Suprapubic skin (tissue), 4 donors: ENCODE measurements around the gene UMAD1. TPM values are rescaled to one million over a fixed set of nuclear protein-coding genes. Genes with fewer than 3 reads are reported as not detected.
"Not testable (repeated sequence)": the region's sequence is repeated elsewhere in the genome, so short reads cannot be mapped to it uniquely, and the experiment has no call there.

Experiments used
- DNase-seq, 2 donors: peaks; one replicate each; pipeline ENCODE4 v3.0.0-alpha.2; 2019; ENCODE audit warnings: low spot score in 2 of 2
- H3K27ac ChIP-seq: fragments of 200-600 bp; sonication (generic); one replicate; pipeline ENCODE4 v1.5.1; 2019
- H3K27me3 ChIP-seq: fragments of 200-600 bp; sonication (generic); one replicate; pipeline ENCODE4 v1.5.1; 2019
- H3K36me3 ChIP-seq: fragments of 200-600 bp; sonication (generic); one replicate; pipeline ENCODE4 v1.5.1; 2019
- H3K4me1 ChIP-seq: fragments of 200-600 bp; sonication (generic); one replicate; pipeline ENCODE4 v1.5.1; 2019
- H3K4me3 ChIP-seq: fragments of 200-600 bp; sonication (generic); one replicate; pipeline ENCODE4 v1.5.1; 2019; ENCODE audit warnings: mild to moderate bottlenecking
- H3K9me3 ChIP-seq: fragments of 200-600 bp; sonication (generic); one replicate; pipeline ENCODE4 v1.5.1; 2019
- CTCF ChIP-seq, 2 donors: fragments of 200-600 bp in 1 of 2; fragments of 450-650 bp in 1 of 2; sonication (generic) in 1 of 2; IDR thresholded peaks; one replicate each; pipeline ENCODE4 v1.5.1; 2016 to 2019; ENCODE audit warnings: antibody characterized with exemption in 2 of 2, mild to moderate bottlenecking in 1 of 2, moderate library complexity in 1 of 2
- EP300 ChIP-seq: sonication (generic); formaldehyde crosslinking; IDR thresholded peaks from one replicate; pipeline ENCODE4 v1.6.1; 2017; ENCODE audit warnings: antibody characterized with exemption
- POLR2A ChIP-seq, 2 donors: fragments of 450-650 bp; IDR thresholded peaks; one replicate each; pipeline ENCODE4 v1.6.1; 2017; ENCODE audit warnings: antibody characterized with exemption in 2 of 2, mild to moderate bottlenecking in 2 of 2, moderate library complexity in 2 of 2
- POLR2AphosphoS5 ChIP-seq, 3 donors: sonication (generic); formaldehyde crosslinking; IDR thresholded peaks; one replicate each; pipeline ENCODE4 v1.6.1; 2017; ENCODE audit warnings: antibody characterized with exemption in 3 of 3
- WGBS: methylation state at CpG from one replicate; pipeline ENCODE4 v1.1.5; 2018; 5-methylcytosine and 5-hydroxymethylcytosine counted together
- total RNA-seq, 4 donors: library from RNA; depleted of rRNA; stranded (reverse); fragments of >200 nt; gene quantifications; one replicate each; pipeline ENCODE4 v1.1.0, GENCODE V29; 2016

Gene UMAD1
- total RNA-seq, 4 donors from 2014 or later: 9.3 to 28.9 (median 17.7) TPM

DNA sequence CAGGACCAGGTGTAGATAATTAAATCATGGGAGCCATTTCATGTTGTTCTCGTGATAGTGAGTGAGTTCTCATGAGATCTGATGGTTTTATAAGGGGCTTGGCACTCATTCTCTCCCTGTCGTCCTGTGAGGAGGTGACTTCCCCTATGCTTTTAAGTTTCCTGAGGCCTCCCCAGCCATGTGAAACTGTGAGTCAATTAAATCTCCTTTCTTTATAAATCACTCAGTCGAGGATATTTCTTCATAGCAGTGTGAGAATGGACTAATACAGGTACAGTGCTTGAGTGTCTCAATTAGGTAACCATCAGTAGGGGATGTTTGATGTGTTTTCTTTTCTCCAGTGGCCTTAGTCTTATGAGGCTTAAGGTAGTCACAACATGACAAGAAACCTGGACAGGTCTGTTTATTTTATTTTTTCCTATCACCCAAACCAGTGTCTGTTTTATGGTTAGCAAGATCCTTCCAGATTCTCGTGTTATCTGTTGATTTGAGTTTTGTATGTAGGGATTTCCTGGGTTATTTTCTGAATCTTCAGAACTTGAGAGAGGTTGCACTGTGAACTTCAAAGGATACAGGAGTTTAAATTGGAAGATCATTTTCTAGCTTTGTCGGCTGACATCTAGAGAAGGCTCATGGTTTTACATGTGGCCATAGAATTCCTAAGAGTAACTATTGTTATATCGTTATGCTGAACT, 32.1 kb downstream of the UMAD1 start:
- TF ChIP-seq CTCF (IDR thresholded peaks at IDR 0.05) (no peak), EP300 (no peak), POLR2AphosphoS5 (IDR thresholded peaks at IDR 0.05) (no peak), POLR2A (IDR thresholded peaks at IDR 0.05) (no peak)
- peaks cover 16% of the 10 kb centered on the region for H3K36me3 ChIP-seq
- no peak overlapping the region for H3K4me3 ChIP-seq
- H3K27ac ChIP-seq: no peak overlapping the region
- H3K4me1 ChIP-seq: no peaks in the 10 kb centered on the region
- no peaks in the 10 kb centered on the region for H3K9me3 ChIP-seq
- 87% methylated on average over 6 of the region's 6 CpGs for WGBS
- DNase-seq: no peak
- H3K27me3 ChIP-seq: no peaks in the 10 kb centered on the region

GRCh38 chr7:7673240-7673550, 32.6 kb downstream of the UMAD1 start:
- Histone ChIP-seq H3K9me3 (no peaks in the 10 kb centered on the region), H3K4me1 (no peaks in the 10 kb centered on the region), H3K4me3 (no peak overlapping the region), H3K27me3 (no peaks in the 10 kb centered on the region), H3K36me3 (peaks cover 16% of the 10 kb centered on the region), H3K27ac (no peak overlapping the region)
- WGBS: 84% methylated on average over 2 of the region's 2 CpGs
- no peak for DNase-seq
- no peak for TF ChIP-seq CTCF (IDR thresholded peaks at IDR 0.05)
- TF ChIP-seq POLR2AphosphoS5 (IDR thresholded peaks at IDR 0.05): no peak

DNA sequence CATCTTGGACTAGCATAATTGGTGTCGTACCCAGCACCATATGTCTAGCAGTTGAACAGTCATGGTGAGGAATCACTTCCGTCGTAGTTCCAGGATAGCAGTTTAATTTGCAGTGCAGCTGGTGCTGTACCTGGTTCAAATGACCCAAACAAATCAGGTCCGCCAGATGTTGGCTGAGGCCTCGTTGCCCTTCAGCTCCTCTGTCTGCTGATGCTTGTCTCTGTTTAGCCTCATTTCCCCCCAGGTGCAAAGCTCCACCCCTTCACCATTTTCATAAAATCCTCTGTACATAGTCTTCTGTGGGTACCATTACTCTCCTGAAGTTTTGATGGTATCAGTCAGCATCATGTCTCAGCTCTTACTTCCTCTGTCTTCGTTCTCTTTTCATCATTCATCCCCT, 35.1 kb downstream of the UMAD1 start:
- peaks cover 16% of the 10 kb centered on the region for H3K36me3 ChIP-seq
- no peak overlapping the region for H3K27ac ChIP-seq
- 63% methylated on average over 6 of the region's 6 CpGs for WGBS
- H3K4me1 ChIP-seq: no peaks in the 10 kb centered on the region
- H3K27me3 ChIP-seq: no peaks in the 10 kb centered on the region
- H3K9me3 ChIP-seq: no peaks in the 10 kb centered on the region
- DNase-seq: no peak
- no peak overlapping the region for H3K4me3 ChIP-seq
- no peak for TF ChIP-seq POLR2A (IDR thresholded peaks at IDR 0.05)
- TF ChIP-seq POLR2AphosphoS5 (IDR thresholded peaks at IDR 0.05): no peak
- TF ChIP-seq CTCF (IDR thresholded peaks at IDR 0.05): no peak
- TF ChIP-seq EP300: no peak

- not testable (repeated sequence) for DNase-seq, H3K9me3 ChIP-seq, H3K27me3 ChIP-seq, H3K4me3 ChIP-seq, H3K27ac ChIP-seq
- Histone ChIP-seq H3K4me1 (peaks cover 25% of the 10 kb centered on the region), H3K36me3 (peaks cover 12% of the 10 kb centered on the region)
- 95% methylated on average over 2 of the region's 2 CpGs for WGBS
Measured at GRCh38 chr7:7679640-7680039, 39.1 kb downstream of the UMAD1 start.

GRCh38 chr7:7681191-7681935, 40.8 kb downstream of the UMAD1 start:
- Histone ChIP-seq H3K27ac (peak overlapping the region; percentile 75), H3K4me3 (peak overlapping the region; percentile 14), H3K27me3 (no peaks in the 10 kb centered on the region), H3K36me3 (peaks cover under 1% of the 10 kb centered on the region), H3K4me1 (peaks cover 25% of the 10 kb centered on the region), H3K9me3 (no peaks in the 10 kb centered on the region)
- peak; percentile 38 to 55 for TF ChIP-seq CTCF (IDR thresholded peaks at IDR 0.05)
- TF ChIP-seq POLR2A (IDR thresholded peaks at IDR 0.05): no peak
- no peak for TF ChIP-seq EP300
- no peak for DNase-seq
- 23% methylated on average over 7 of the region's 7 CpGs for WGBS
